ENCODE results near the gene MVK.

- TF ChIP-seq POLR2A (IDR thresholded peaks at IDR 0.05) = no peak
- TF ChIP-seq CTCF (IDR thresholded peaks at IDR 0.05) = no peak
Observed at GRCh38 chr12:109607618-109608017, 34.0 kb downstream of the MVK start.

Measured in adrenal gland (tissue), 5 donors.